ENCODE results near the gene MCL1. TPM values are rescaled to one million over a fixed set of nuclear protein-coding genes. Genes with fewer than 3 reads are reported as not detected.
"Not testable (repeated sequence)": the region's sequence is repeated elsewhere in the genome, so short reads cannot be mapped to it uniquely, and the experiment has no call there.

MCL1 gene
- total RNA-seq, 2 donors from 2014 or later = 211 to 223 TPM

- ATAC-seq = no peak
- Histone ChIP-seq H3K9me3 (no peaks in the 10 kb centered on the region), H3K4me3 (no peak overlapping the region), H3K4me1 (peaks cover 69% of the 10 kb centered on the region), H3K27me3 (no peaks in the 10 kb centered on the region), H3K27ac (peak overlapping the region in 2 of 4 donors; percentile 25 to 93), H3K36me3 (replicated peaks in 1 of 2; ENCODE audit: insufficient read depth in 1 of 2, low read depth in 2 of 2) (no peaks in the 10 kb centered on the region)
- intact Hi-C loops (cut with DNase I) = no loop called here
- TF ChIP-seq CTCF (IDR thresholded peaks at IDR 0.05) = no peak
- no peak for TF ChIP-seq POLR2A (IDR thresholded peaks at IDR 0.05)
- 80 to 82% methylated on average over 2 of the region's 2 CpGs for WGBS, 2 donors
- no peak for DNase-seq
Observed at GRCh38 chr1:150609732-150610131, 30.3 kb upstream of the MCL1 start.

- Histone ChIP-seq H3K4me1 (peaks cover 55% of the 10 kb centered on the region), H3K9me3 (no peaks in the 10 kb centered on the region), H3K27ac (peak overlapping the region in 3 of 4 donors; percentile 92 to 93 (median 93)), H3K27me3 (no peaks in the 10 kb centered on the region), H3K36me3 (replicated peaks in 1 of 2; ENCODE audit: insufficient read depth in 1 of 2, low read depth in 2 of 2) (no peaks in the 10 kb centered on the region), H3K4me3 (no peak overlapping the region)
- DNase-seq = no peak
- ATAC-seq = no peak
- intact Hi-C loops (cut with DNase I) = no loop called here
- no peak for TF ChIP-seq CTCF (IDR thresholded peaks at IDR 0.05)
- no peak for TF ChIP-seq POLR2A (IDR thresholded peaks at IDR 0.05)
- WGBS, 2 donors = 93 to 95% methylated on average over 7 of the region's 7 CpGs
Observed at GRCh38 chr1:150606463-150607142, 27.2 kb upstream of the MCL1 start.

GRCh38 chr1:150605451-150605731 is 26.0 kb upstream of the MCL1 start:
- DNase-seq; H3K4me3 ChIP-seq; H3K9me3 ChIP-seq; H3K27me3 ChIP-seq; ATAC-seq; H3K36me3 ChIP-seq (replicated peaks in 1 of 2; ENCODE audit: insufficient read depth in 1 of 2, low read depth in 2 of 2); intact Hi-C loops (cut with DNase I): not testable (repeated sequence)
- WGBS, 2 donors = 80 to 94% methylated on average over 3 of the region's 3 CpGs
- Histone ChIP-seq H3K4me1 (peaks cover 49% of the 10 kb centered on the region), H3K27ac (peak overlapping the region in 3 of 4 donors; percentile 92 to 93 (median 93))

- Histone ChIP-seq H3K27ac (peak overlapping the region; percentile 82 to 93 (median 92)), H3K27me3 (no peaks in the 10 kb centered on the region), H3K4me1 (peaks cover 42% of the 10 kb centered on the region), H3K4me3 (no peak overlapping the region), H3K36me3 (replicated peaks in 1 of 2; ENCODE audit: insufficient read depth in 1 of 2, low read depth in 2 of 2) (no peaks in the 10 kb centered on the region), H3K9me3 (no peaks in the 10 kb centered on the region)
- intact Hi-C loops (cut with DNase I) = no loop called here
- no peak for ATAC-seq
- DNase-seq = no peak
- TF ChIP-seq POLR2A (IDR thresholded peaks at IDR 0.05) = no peak
- no peak for TF ChIP-seq CTCF (IDR thresholded peaks at IDR 0.05)
- WGBS, 2 donors = 88 to 95% methylated on average over 2 of the region's 2 CpGs
Observed at GRCh38 chr1:150604226-150604588, 24.8 kb upstream of the MCL1 start.

- DNase-seq (no peak), ATAC-seq (no peak)
- Histone ChIP-seq H3K9me3 (no peaks in the 10 kb centered on the region), H3K4me1 (peaks cover 42% of the 10 kb centered on the region), H3K27me3 (no peaks in the 10 kb centered on the region), H3K36me3 (replicated peaks in 1 of 2; ENCODE audit: insufficient read depth in 1 of 2, low read depth in 2 of 2) (no peaks in the 10 kb centered on the region), H3K4me3 (no peak overlapping the region), H3K27ac (peak overlapping the region; percentile 82 to 93 (median 92))
- WGBS, 2 donors = 85% methylated on average over 3 of the region's 3 CpGs
- TF ChIP-seq CTCF (IDR thresholded peaks at IDR 0.05) (no peak), POLR2A (IDR thresholded peaks at IDR 0.05) (no peak)
- intact Hi-C loops (cut with DNase I) = no loop called here
Observed at GRCh38 chr1:150603711-150604110, 24.3 kb upstream of the MCL1 start.

GRCh38 chr1:150602372-150602771 is 23.0 kb upstream of the MCL1 start:
- H3K4me3 ChIP-seq; intact Hi-C loops (cut with DNase I); DNase-seq; H3K9me3 ChIP-seq; ATAC-seq; H3K36me3 ChIP-seq (replicated peaks in 1 of 2; ENCODE audit: insufficient read depth in 1 of 2, low read depth in 2 of 2); H3K27ac ChIP-seq; H3K27me3 ChIP-seq: not testable (repeated sequence)
- H3K4me1 ChIP-seq = peaks cover 42% of the 10 kb centered on the region
- 95% methylated on average over 11 to 12 of the region's 12 CpGs for WGBS, 2 donors

All from body of pancreas (tissue), 4 donors.